Transverse colon (tissue), 4 donors: Measurements from ENCODE around the gene GTF3C1. TPM values are rescaled to one million over a fixed set of nuclear protein-coding genes. Genes with fewer than 3 reads are reported as not detected.

ENCODE experiments used
- DNase-seq: peaks from one replicate; pipeline ENCODE4 v3.0.0-alpha.2; 2019
- H3K27ac ChIP-seq, 4 donors: fragments of 200-600 bp; sonication (generic); 2 replicates each; pipeline ENCODE4 v1.5.1; 2016 to 2018; ENCODE audit warnings: inconsistent platforms in 4 of 4
- H3K27me3 ChIP-seq: fragments of 200-600 bp; sonication (generic); 2 replicates; pipeline ENCODE4 v1.5.1; 2017; ENCODE audit warnings: inconsistent platforms
- H3K36me3 ChIP-seq, 4 donors: fragments of 200-600 bp; sonication (generic); 2 replicates each; pipeline ENCODE4 v1.5.1; 2017 to 2019; ENCODE audit warnings: inconsistent platforms in 4 of 4
- H3K4me1 ChIP-seq, 4 donors: fragments of 200-600 bp; sonication (generic); 2 replicates each; pipeline ENCODE4 v1.5.1; 2017 to 2020; ENCODE audit warnings: inconsistent platforms in 4 of 4
- H3K4me3 ChIP-seq, 4 donors: fragments of 200-600 bp; sonication (generic); 1 replicate in 1 of 4; 2 replicates in 3 of 4; pipeline versions ENCODE4 v1.5.1 to v1.6.1; 2017 to 2019; ENCODE audit warnings: inconsistent platforms in 4 of 4
- H3K9me3 ChIP-seq, 2 donors: fragments of 200-600 bp; sonication (generic); 2 replicates each; pipeline ENCODE4 v1.5.1; 2017 to 2019; ENCODE audit warnings: inconsistent platforms in 2 of 2
- CTCF ChIP-seq, 5 experiments: fragments of 200-600 bp in 3 of 5; fragments of 450-650 bp in 2 of 5; sonication (generic) in 3 of 5; IDR thresholded peaks; 1 replicate in 2 of 5; 2 replicates in 3 of 5; pipeline ENCODE4 v1.5.1; 2016 to 2017; ENCODE audit warnings: antibody characterized with exemption in 5 of 5, inconsistent platforms in 3 of 5, mild to moderate bottlenecking in 2 of 5, moderate library complexity in 1 of 5
- EP300 ChIP-seq: sonication (generic); formaldehyde crosslinking; IDR thresholded peaks from one replicate; pipeline ENCODE4 v1.6.1; 2017; ENCODE audit warnings: antibody characterized with exemption, low read depth
- POLR2A ChIP-seq: fragments of 450-650 bp; IDR thresholded peaks from one replicate; pipeline ENCODE4 v1.6.1; 2016; ENCODE audit warnings: antibody characterized with exemption, mild to moderate bottlenecking, moderate library complexity
- POLR2AphosphoS5 ChIP-seq, 3 donors: sonication (generic); formaldehyde crosslinking; IDR thresholded peaks; one replicate each; pipeline ENCODE4 v1.6.1; 2016; ENCODE audit warnings: antibody characterized with exemption in 3 of 3
- whole genome bisulfite sequencing, 2 donors: methylation state at CpG; one replicate each; pipeline ENCODE4 v1.1.5; 2018; ENCODE audit warnings: low coverage in 1 of 2; 5-methylcytosine and 5-hydroxymethylcytosine counted together
- in situ Hi-C, 4 donors: fragments of 200-750 bp; cut with MboI; loops; one replicate each; pipeline versions ENCODE4 v1.15.0 to v1.15.1; 2017; ENCODE audit warnings: low sequenced_read_pairs in 3 of 4, low pct_ligation_motif_present in 1 of 4, low pct_unique_long_range_greater_than_20kb in 1 of 4
- intact Hi-C: fragments of 100-400 bp; cut with DNase I; formaldehyde crosslinking; loops from one replicate; pipeline ENCODE4 v1.15.1; 2023; ENCODE audit warnings: low total_unique reads
- total RNA-seq, 4 donors: library from RNA; depleted of rRNA; stranded (reverse); fragments of >200 nt; gene quantifications; one replicate each; pipeline ENCODE4 v1.1.0, GENCODE V29; 2016

Gene GTF3C1
- total RNA-seq, 4 donors from 2014 or later: 49.6 to 129 (median 60.1) TPM

DNA sequence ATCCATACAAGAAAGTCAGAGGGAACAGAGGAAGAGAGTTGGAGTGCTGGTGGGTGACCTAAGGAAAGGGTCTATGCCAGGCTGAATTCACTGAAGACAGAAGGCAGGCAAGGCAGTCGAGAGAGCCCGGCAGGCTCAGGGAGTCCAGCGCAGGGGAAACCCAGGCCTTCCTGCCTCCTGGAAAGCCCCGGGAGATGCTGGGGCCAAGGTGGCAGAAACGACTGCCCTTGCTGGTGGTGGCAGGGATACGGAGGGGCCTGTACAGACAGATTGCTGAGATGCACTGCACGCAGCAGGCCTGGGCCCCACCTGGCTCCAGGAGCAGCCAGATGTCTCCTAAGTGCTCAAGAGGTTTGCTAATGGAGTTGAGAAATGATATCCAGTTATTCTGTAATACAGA is 59.8 kb downstream of the GTF3C1 start:
- Histone ChIP-seq H3K36me3 (peaks cover 0 to 82% (median 41%) of the 10 kb centered on the region in 4 donors), H3K27ac (no peak overlapping the region), H3K4me1 (no peaks in the 10 kb centered on the region), H3K9me3 (no peaks in the 10 kb centered on the region), H3K4me3 (no peak overlapping the region), H3K27me3 (no peaks in the 10 kb centered on the region)
- 90 to 100% methylated on average over 1 to 7 of the region's 7 CpGs for WGBS, 2 donors
- intact Hi-C loops: no loop called here
- no peak for DNase-seq
- in situ Hi-C loops: no loop called here
- TF ChIP-seq POLR2A: no peak

DNA sequence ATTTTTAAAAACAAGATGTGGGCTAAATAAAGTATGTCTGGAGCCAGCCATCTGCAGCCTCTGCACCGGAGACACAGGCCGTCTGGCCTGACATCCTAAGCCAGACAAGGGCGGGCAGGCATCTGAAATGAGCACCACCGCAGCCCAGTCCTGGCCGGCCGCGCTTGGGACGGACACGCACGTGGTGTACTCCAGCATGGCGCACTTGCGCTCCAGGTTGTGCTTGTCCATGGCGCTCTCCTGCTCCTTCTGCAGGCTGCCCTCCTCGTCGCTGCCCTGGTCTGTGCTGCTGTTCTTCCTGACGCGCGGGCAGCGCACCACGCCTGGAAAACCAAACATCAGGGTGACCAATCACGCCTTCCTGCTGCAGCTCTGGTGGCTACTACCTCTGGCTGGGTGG is 60.3 kb downstream of the GTF3C1 start:
- WGBS, 2 donors: 80 to 97% methylated on average over 1 to 21 of the region's 21 CpGs
- TF ChIP-seq CTCF (IDR thresholded peaks at IDR 0.05) (no peak), POLR2AphosphoS5 (IDR thresholded peaks at IDR 0.05) (no peak)
- intact Hi-C loops: no loop called here
- H3K36me3 ChIP-seq: peaks cover 0 to 86% (median 41%) of the 10 kb centered on the region in 4 donors
- no peak overlapping the region for H3K4me3 ChIP-seq
- in situ Hi-C loops: no loop called here
- H3K9me3 ChIP-seq: no peaks in the 10 kb centered on the region
- DNase-seq: no peak
- H3K4me1 ChIP-seq: no peaks in the 10 kb centered on the region
- no peak overlapping the region for H3K27ac ChIP-seq
- H3K27me3 ChIP-seq: no peaks in the 10 kb centered on the region

DNA sequence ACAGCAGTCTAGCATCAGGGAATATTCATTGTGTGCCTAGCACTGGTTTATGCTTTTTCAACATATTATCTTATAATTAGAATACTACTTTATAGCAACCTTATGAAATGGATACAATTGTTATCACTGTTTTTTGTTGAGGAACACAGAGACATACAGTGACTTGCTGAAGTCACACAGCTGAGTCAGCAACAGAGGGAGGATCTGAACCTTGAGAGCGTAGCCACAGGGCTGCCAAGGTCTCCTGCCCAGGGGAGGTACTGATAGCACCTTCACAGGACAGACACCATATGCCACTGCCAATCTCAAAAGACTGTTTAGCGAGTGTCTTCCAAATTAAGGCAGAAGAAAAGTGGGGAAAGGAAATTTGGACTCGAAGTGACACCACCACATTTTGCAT is 63.0 kb downstream of the GTF3C1 start:
- in situ Hi-C loops: no loop called here
- Histone ChIP-seq H3K27ac (no peak overlapping the region), H3K27me3 (no peaks in the 10 kb centered on the region), H3K9me3 (no peaks in the 10 kb centered on the region), H3K36me3 (peaks cover 0 to 88% (median 41%) of the 10 kb centered on the region in 4 donors), H3K4me1 (no peaks in the 10 kb centered on the region), H3K4me3 (no peak overlapping the region)
- no peak for DNase-seq
- 91 to 93% methylated on average over 3 of the region's 3 CpGs for WGBS, 2 donors
- intact Hi-C loops: no loop called here
- TF ChIP-seq POLR2A: no peak
- TF ChIP-seq EP300: no peak
- TF ChIP-seq POLR2AphosphoS5 (IDR thresholded peaks at IDR 0.05): no peak
- no peak for TF ChIP-seq CTCF (IDR thresholded peaks at IDR 0.05)

- WGBS, 2 donors: 80 to 90% methylated on average over 1 to 8 of the region's 8 CpGs
- Histone ChIP-seq H3K9me3 (no peaks in the 10 kb centered on the region), H3K4me1 (no peaks in the 10 kb centered on the region), H3K36me3 (peaks cover 0 to 83% (median 41%) of the 10 kb centered on the region in 4 donors), H3K27ac (no peak overlapping the region), H3K4me3 (no peak overlapping the region), H3K27me3 (no peaks in the 10 kb centered on the region)
- DNase-seq: no peak
- in situ Hi-C loops: no loop called here
- intact Hi-C loops: no loop called here
- no peak for TF ChIP-seq POLR2AphosphoS5 (IDR thresholded peaks at IDR 0.05)
- TF ChIP-seq POLR2A: no peak
- no peak for TF ChIP-seq EP300
- TF ChIP-seq CTCF (IDR thresholded peaks at IDR 0.05): no peak
Observed at GRCh38 chr16:27486344-27486743, 63.4 kb downstream of the GTF3C1 start.

- in situ Hi-C loops (no loop called here), intact Hi-C loops (no loop called here)
- H3K27me3 ChIP-seq: no peaks in the 10 kb centered on the region
- no peaks in the 10 kb centered on the region for H3K4me1 ChIP-seq
- no peak for DNase-seq
- no peak for TF ChIP-seq POLR2A
- TF ChIP-seq CTCF (IDR thresholded peaks at IDR 0.05): no peak
- TF ChIP-seq POLR2AphosphoS5 (IDR thresholded peaks at IDR 0.05): no peak
- TF ChIP-seq EP300: no peak
- no peak overlapping the region for H3K27ac ChIP-seq
- H3K4me3 ChIP-seq: no peak overlapping the region
- H3K9me3 ChIP-seq: no peaks in the 10 kb centered on the region
- H3K36me3 ChIP-seq: peaks cover 0 to 85% (median 42%) of the 10 kb centered on the region in 4 donors
- WGBS, 2 donors: 96% methylated on average over 11 of the region's 11 CpGs; no CpG with 5 or more reads in 1 of the 2 donors
Observed at GRCh38 chr16:27485811-27486210, 63.9 kb downstream of the GTF3C1 start.
